IMR-90 (cell line): ENCODE data around the gene MYO1D. TPM values are rescaled to one million over a fixed set of nuclear protein-coding genes. Genes with fewer than 3 reads are reported as not detected.

ENCODE experiments used
- ATAC-seq: fragments of 200-7000 bp; cut with Tn5 transposase; 2 replicates; pipeline ENCODE4 v1.9.1; 2020; ENCODE audit warnings: low read depth, mild to moderate bottlenecking, moderate library complexity
- BruUV-seq: library from RNA; stranded (reverse); fragments of 400-500 nt; replicated peaks from 2 replicates; lab custom pipeline; 2021; lab: Mats Ljungman, UMichigan
- CTCF ChIA-PET: fragments of 300-600 bp; formaldehyde crosslinking; extraction: SDS; loops from one replicate; lab custom pipeline; 2021; ENCODE audit warnings: antibody characterized with exemption; lab: Yijun Ruan, JAX
- POLR2A ChIA-PET: fragments of 300-600 bp; sonication (Branson Sonifier 250); formaldehyde crosslinking; loops from one replicate; lab custom pipeline; 2022; ENCODE audit warnings: antibody characterized with exemption; ENCODE audit not compliant: unreplicated experiment; lab: Charles Lee
- DNase-seq: peaks from one replicate; pipeline ENCODE4 v3.0.0; 2013
- H2AFZ ChIP-seq: replicated peaks from 2 replicates; pipeline ENCODE3; 2013; ENCODE audit warnings: low read length, mild to moderate bottlenecking; ENCODE audit not compliant: poor library complexity
- H2AK5ac ChIP-seq: 2 replicates; pipeline ENCODE4 v1.6.1; 2013; ENCODE audit warnings: low read depth, low read length, inconsistent platforms
- H2AK9ac ChIP-seq: replicated peaks from 2 replicates; pipeline ENCODE3; 2013; ENCODE audit warnings: mild to moderate bottlenecking, low read depth, low read length, moderate library complexity; ENCODE audit not compliant: poor library complexity
- H2BK120ac ChIP-seq: 2 replicates; pipeline ENCODE4 v1.6.1; 2013; ENCODE audit warnings: low read depth, low read length, inconsistent platforms
- H2BK15ac ChIP-seq: 3 replicates; pipeline ENCODE4 v1.6.1; 2013; ENCODE audit warnings: low read depth, low read length, inconsistent platforms
- H2BK20ac ChIP-seq: 2 replicates; pipeline ENCODE4 v1.6.1; 2013; ENCODE audit warnings: low read depth, mild to moderate bottlenecking, inconsistent platforms, low read length, moderate library complexity
- H2BK5ac ChIP-seq: 2 replicates; pipeline ENCODE4 v1.6.1; 2013; ENCODE audit warnings: mild to moderate bottlenecking, low read depth, low read length, inconsistent platforms; ENCODE audit not compliant: poor library complexity, severe bottlenecking
- H3K14ac ChIP-seq: replicated peaks from 2 replicates; pipeline ENCODE4 v1.6.1; 2013; ENCODE audit warnings: low read depth, low read length, inconsistent platforms
- H3K18ac ChIP-seq: 2 replicates; pipeline ENCODE4 v1.6.1; 2013; ENCODE audit warnings: low read depth, low read length, control low read depth
- H3K23ac ChIP-seq: 2 replicates; pipeline ENCODE4 v1.6.1; 2013; ENCODE audit warnings: low read depth, low read length, inconsistent platforms
- H3K27ac ChIP-seq: 2 replicates; pipeline ENCODE4 v1.5.1; 2013; ENCODE audit warnings: mild to moderate bottlenecking, control low read depth, low read length; ENCODE audit not compliant: insufficient read depth
- H3K27me3 ChIP-seq: 2 replicates; pipeline ENCODE4 v1.6.1; 2013; ENCODE audit warnings: low read length; ENCODE audit not compliant: control insufficient read depth, insufficient read depth
- H3K36me3 ChIP-seq: 2 replicates; pipeline ENCODE4 v1.6.1; 2013; ENCODE audit warnings: low read length, mixed read lengths; ENCODE audit not compliant: control insufficient read depth, insufficient read depth
- H3K4ac ChIP-seq: 2 replicates; pipeline ENCODE4 v1.6.1; 2013; ENCODE audit warnings: low read depth, low read length, inconsistent platforms
- H3K4me1 ChIP-seq: 2 replicates; pipeline ENCODE4 v1.6.1; 2013; ENCODE audit warnings: low read length, mixed read lengths; ENCODE audit not compliant: control insufficient read depth, insufficient read depth
- H3K4me2 ChIP-seq: 2 replicates; pipeline ENCODE4 v1.6.1; 2013; ENCODE audit warnings: low read depth, mild to moderate bottlenecking, control low read depth, low read length, moderate library complexity
- H3K4me3 ChIP-seq: 2 replicates; pipeline ENCODE4 v1.5.1; 2013; ENCODE audit warnings: low read depth, mild to moderate bottlenecking, control low read depth, low read length, moderate library complexity; ENCODE audit not compliant: insufficient read depth
- H3K56ac ChIP-seq: 2 replicates; pipeline ENCODE4 v1.6.1; 2013; ENCODE audit warnings: low read length, inconsistent platforms; ENCODE audit not compliant: insufficient read depth; ENCODE audit errors: extremely low read depth
- H3K79me1 ChIP-seq, 2 experiments: 2 replicates each; pipeline ENCODE4 v1.6.1; 2013; ENCODE audit warnings: low read length in 2 of 2, inconsistent platforms in 1 of 2, low read depth in 1 of 2
- H3K9ac ChIP-seq: 2 replicates; pipeline ENCODE4 v1.6.1; 2013; ENCODE audit warnings: low read depth, low read length, control low read depth
- H3K9me1 ChIP-seq: 2 replicates; pipeline ENCODE4 v1.6.1; 2013; ENCODE audit warnings: low read length, inconsistent platforms; ENCODE audit not compliant: insufficient read depth
- H3K9me3 ChIP-seq: 2 replicates; pipeline ENCODE4 v1.6.1; 2013; ENCODE audit warnings: low read length; ENCODE audit not compliant: control insufficient read depth, insufficient read depth
- H4K20me1 ChIP-seq: 2 replicates; pipeline ENCODE4 v1.6.1; 2013; ENCODE audit warnings: low read length, inconsistent platforms; ENCODE audit not compliant: insufficient read depth
- H4K5ac ChIP-seq: 2 replicates; pipeline ENCODE4 v1.6.1; 2013; ENCODE audit warnings: mild to moderate bottlenecking, low read depth, low read length, control low read depth
- H4K8ac ChIP-seq, 2 experiments: 2 replicates each; pipeline ENCODE4 v1.6.1; 2013; ENCODE audit warnings: low read depth in 2 of 2, low read length in 2 of 2, control low read depth in 1 of 2, inconsistent platforms in 1 of 2
- H4K91ac ChIP-seq: 2 replicates; pipeline ENCODE4 v1.6.1; 2013; ENCODE audit warnings: low read depth, low read length, inconsistent platforms; ENCODE audit not compliant: insufficient read depth
- MAZ ChIP-seq: IDR thresholded peaks from 2 replicates; pipeline ENCODE4 v1.6.1; 2012; ENCODE audit warnings: low read depth, mild to moderate bottlenecking, low read length, improper control_type of control experiment, moderate library complexity, borderline replicate concordance
- WGBS, 2 experiments: methylation state at CpG; one replicate each; pipeline versions ENCODE4 v1.1.5 to v1.1.7; 2013; ENCODE audit warnings: missing lambda C conversion rate in 2 of 2; ENCODE audit not compliant: insufficient read length in 1 of 2; ENCODE audit errors: extremely low coverage in 2 of 2; 5-methylcytosine and 5-hydroxymethylcytosine counted together
- dilution Hi-C: fragments of 300-500 bp; cut with HindIII; formaldehyde crosslinking; loops from one replicate; pipeline ENCODE4 v1.14.3; 2018; ENCODE audit warnings: low sequenced_read_pairs; ENCODE audit not compliant: unreplicated experiment
- in situ Hi-C: fragments of 300-500 bp; cut with MboI; formaldehyde crosslinking; loops from 3 replicates; pipeline ENCODE4 v1.14.3; 2019; ENCODE audit warnings: low sequenced_read_pairs, inconsistent platforms, mixed read lengths
- intact Hi-C: fragments of 100-400 bp; cut with micrococcal nuclease; formaldehyde crosslinking; loops from 2 replicates; pipeline ENCODE4 v1.10.0; 2022
- polyA plus RNA-seq, 3 experiments: library from polyadenylated mRNA; depleted of rRNA; stranded (reverse); fragments of >200 nt; gene quantifications; 2 replicates each; pipeline ENCODE4 v1.2.3, GENCODE V29; 2012; ENCODE audit warnings: low replicate concordance in 1 of 3
- total RNA-seq: library from RNA; depleted of rRNA; stranded (reverse); fragments of >200 nt; gene quantifications from 2 replicates; pipeline ENCODE4 v1.2.3, GENCODE V29; 2012

The MYO1D gene
- total and polyA plus RNA-seq, 2 of the 4 experiments (the other 2 are of a cell fraction), result 0.63 to 0.90 TPM

- ChIA-PET POLR2A (no interaction called here), CTCF (no interaction called here)
- no peak overlapping the region for H2AK5ac ChIP-seq
- H4K91ac ChIP-seq, result no peak overlapping the region
- H3K79me1 ChIP-seq, result no peaks in the 10 kb centered on the region
- WGBS, 2 experiments, result 29% methylated on average over 1 of the region's 3 CpGs; no CpG with 5 or more reads in 1 of the 2 experiments
- H2BK15ac ChIP-seq, result no peak overlapping the region
- no peak overlapping the region for H2AK9ac ChIP-seq
- H3K4me3 ChIP-seq, result no peak overlapping the region
- H3K9ac ChIP-seq, result no peak overlapping the region
- no peaks in the 10 kb centered on the region; the same call in 1 of the 2 replicates for H3K27me3 ChIP-seq
- H2AFZ ChIP-seq, result no peak overlapping the region
- no TSS peak for BruUV-seq
- no peak overlapping the region for H3K27ac ChIP-seq
- H3K4ac ChIP-seq, result no peak overlapping the region
- no peak overlapping the region for H4K5ac ChIP-seq
- no peak overlapping the region for H3K56ac ChIP-seq
- H3K9me3 ChIP-seq, result no peaks in the 10 kb centered on the region
- dilution Hi-C loops (no loop called here), intact Hi-C loops (no loop called here), in situ Hi-C loops (no loop called here)
- H2BK20ac ChIP-seq, result no peak overlapping the region
- TF ChIP-seq MAZ, result no peak
- H3K36me3 ChIP-seq, result no peaks in the 10 kb centered on the region
- no peak overlapping the region for H2BK5ac ChIP-seq
- no peaks in the 10 kb centered on the region for H3K9me1 ChIP-seq
- DNase-seq, result no peak
- no peak overlapping the region for H3K23ac ChIP-seq
- no peak overlapping the region for H4K8ac ChIP-seq
- no peak overlapping the region for H3K18ac ChIP-seq
- no peaks in the 10 kb centered on the region for H3K4me1 ChIP-seq
- no peak overlapping the region for H3K4me2 ChIP-seq
- no peak overlapping the region for H2BK120ac ChIP-seq
- no peaks in the 10 kb centered on the region for H4K20me1 ChIP-seq
- no peak overlapping the region for H3K14ac ChIP-seq
- no peak for ATAC-seq
Measured at GRCh38 chr17:32615326-32615725, 261.6 kb downstream of the MYO1D start.
